Measurements from ENCODE around the gene HMX2. TPM values are rescaled to one million over a fixed set of nuclear protein-coding genes. Genes with fewer than 3 reads are reported as not detected.
A peak's percentile ranks its signal among the peaks of the same experiment; 100 is the strongest.

The HMX2 gene
- total RNA-seq, 1 donor from 2014 or later, result not detected

DNA sequence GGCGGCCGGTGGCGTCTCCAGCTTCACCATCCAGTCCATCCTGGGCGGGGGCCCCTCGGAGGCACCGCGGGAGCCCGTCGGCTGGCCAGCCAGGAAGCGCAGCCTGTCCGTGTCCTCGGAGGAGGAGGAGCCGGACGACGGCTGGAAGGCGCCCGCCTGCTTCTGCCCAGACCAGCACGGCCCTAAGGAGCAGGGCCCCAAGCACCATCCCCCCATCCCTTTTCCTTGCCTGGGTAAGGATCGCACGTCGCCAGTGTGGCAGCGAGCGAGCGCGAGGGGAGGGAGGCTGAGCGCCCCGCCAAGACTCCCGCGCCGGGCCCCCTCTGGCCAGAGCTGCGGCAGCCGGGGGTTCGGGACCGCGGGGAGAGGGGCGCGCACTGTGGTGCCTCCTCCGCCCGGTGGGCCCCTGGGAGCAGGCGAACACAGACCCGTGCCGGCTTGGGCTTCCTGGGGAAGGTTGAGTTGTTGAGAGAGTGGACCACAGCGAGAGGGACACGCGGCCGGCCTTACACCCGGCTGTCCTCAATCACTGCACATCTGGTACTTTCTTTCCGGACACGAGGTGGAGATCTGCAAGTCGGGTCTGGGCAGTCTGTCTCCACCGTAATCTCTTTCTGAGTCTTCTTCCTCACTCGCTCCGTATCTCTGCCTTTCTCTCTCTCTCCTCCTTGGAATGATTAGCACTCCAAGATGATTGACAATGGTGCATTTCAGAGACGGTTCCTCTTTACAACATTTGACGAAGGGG is 652 bp downstream of the HMX2 start:
- intact Hi-C loops (cut with DNase I), result no loop called here
- TF ChIP-seq, protein P1, sequence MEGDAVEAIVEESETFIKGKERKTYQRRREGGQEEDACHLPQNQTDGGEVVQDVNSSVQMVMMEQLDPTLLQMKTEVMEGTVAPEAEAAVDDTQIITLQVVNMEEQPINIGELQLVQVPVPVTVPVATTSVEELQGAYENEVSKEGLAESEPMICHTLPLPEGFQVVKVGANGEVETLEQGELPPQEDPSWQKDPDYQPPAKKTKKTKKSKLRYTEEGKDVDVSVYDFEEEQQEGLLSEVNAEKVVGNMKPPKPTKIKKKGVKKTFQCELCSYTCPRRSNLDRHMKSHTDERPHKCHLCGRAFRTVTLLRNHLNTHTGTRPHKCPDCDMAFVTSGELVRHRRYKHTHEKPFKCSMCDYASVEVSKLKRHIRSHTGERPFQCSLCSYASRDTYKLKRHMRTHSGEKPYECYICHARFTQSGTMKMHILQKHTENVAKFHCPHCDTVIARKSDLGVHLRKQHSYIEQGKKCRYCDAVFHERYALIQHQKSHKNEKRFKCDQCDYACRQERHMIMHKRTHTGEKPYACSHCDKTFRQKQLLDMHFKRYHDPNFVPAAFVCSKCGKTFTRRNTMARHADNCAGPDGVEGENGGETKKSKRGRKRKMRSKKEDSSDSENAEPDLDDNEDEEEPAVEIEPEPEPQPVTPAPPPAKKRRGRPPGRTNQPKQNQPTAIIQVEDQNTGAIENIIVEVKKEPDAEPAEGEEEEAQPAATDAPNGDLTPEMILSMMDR (IDR thresholded peaks at IDR 0.05), result no peak
- Histone ChIP-seq H3K27ac (no peak overlapping the region), H3K4me3 (peak overlapping the region; percentile 17), H3K27me3 (ENCODE audit: low read depth) (peaks cover 95% of the 10 kb centered on the region), H3K36me3 (no peaks in the 10 kb centered on the region), H3K9me3 (no peaks in the 10 kb centered on the region), H3K4me1 (peaks cover 48% of the 10 kb centered on the region)
- ATAC-seq, result peak in 1 of 2 donors; percentile 7
- no peak for DNase-seq

DNA sequence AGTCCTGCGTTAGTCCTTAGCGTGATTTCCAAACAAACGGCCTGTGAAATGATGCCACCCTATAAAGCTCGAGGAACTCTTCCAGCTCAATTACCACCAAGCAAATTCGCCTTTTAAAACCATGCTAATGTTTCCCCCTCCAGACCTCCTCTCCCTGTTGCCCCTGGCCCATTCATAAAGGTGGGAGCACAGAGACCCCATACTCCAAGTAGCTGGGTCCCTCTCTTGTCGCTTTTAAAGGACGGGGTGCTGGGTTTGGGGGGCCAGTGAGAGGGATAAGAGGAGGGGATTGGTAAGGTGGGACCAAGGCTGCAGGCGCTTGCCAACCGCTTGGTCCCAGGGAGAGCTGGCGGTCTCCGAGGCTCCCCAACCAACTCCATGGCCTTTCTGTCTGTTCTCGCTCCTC is 1.2 kb downstream of the HMX2 start:
- TF ChIP-seq, protein P1 (IDR thresholded peaks at IDR 0.05), result no peak
- Histone ChIP-seq H3K4me3 (peak overlapping the region; percentile 54), H3K36me3 (no peaks in the 10 kb centered on the region), H3K9me3 (no peaks in the 10 kb centered on the region), H3K4me1 (peaks cover 48% of the 10 kb centered on the region), H3K27me3 (ENCODE audit: low read depth) (peaks cover 89% of the 10 kb centered on the region), H3K27ac (no peak overlapping the region)
- DNase-seq (no peak), ATAC-seq (no peak)
- intact Hi-C loops (cut with DNase I), result no loop called here

DNA sequence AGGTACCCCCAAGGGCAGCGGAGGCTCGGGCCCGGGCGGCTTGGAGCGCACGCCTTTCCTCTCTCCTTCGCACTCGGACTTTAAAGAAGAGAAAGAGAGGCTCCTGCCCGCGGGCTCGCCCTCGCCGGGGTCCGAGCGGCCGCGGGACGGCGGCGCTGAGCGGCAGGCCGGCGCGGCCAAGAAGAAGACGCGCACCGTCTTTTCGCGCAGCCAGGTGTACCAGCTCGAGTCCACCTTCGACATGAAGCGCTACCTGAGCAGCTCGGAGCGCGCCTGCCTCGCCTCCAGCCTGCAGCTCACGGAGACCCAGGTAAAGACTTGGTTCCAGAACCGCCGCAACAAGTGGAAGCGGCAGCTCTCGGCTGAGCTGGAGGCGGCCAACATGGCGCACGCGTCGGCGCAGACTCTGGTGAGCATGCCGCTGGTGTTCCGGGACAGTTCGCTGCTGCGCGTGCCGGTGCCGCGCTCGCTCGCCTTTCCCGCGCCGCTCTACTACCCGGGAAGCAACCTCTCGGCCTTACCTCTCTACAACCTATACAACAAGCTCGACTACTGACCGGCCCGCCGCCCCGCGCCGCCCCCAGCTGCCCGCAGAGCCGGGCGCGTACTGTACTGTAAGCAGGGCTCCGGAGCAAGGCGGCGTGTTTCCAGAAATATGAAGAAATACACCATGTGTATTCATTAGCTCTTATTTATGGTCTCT is 1.8 kb downstream of the HMX2 start:
- peaks cover 84% of the 10 kb centered on the region for H3K27me3 ChIP-seq (ENCODE audit: low read depth)
- H3K27ac ChIP-seq, result no peak overlapping the region
- peaks cover 48% of the 10 kb centered on the region for H3K4me1 ChIP-seq
- ATAC-seq, result no peak
- intact Hi-C loops (cut with DNase I), result no loop called here
- no peaks in the 10 kb centered on the region for H3K9me3 ChIP-seq
- DNase-seq, result peak; percentile 57
- peak overlapping the region; percentile 54 for H3K4me3 ChIP-seq
- no peaks in the 10 kb centered on the region for H3K36me3 ChIP-seq
- TF ChIP-seq, protein P1 (IDR thresholded peaks at IDR 0.05), result no peak

DNA sequence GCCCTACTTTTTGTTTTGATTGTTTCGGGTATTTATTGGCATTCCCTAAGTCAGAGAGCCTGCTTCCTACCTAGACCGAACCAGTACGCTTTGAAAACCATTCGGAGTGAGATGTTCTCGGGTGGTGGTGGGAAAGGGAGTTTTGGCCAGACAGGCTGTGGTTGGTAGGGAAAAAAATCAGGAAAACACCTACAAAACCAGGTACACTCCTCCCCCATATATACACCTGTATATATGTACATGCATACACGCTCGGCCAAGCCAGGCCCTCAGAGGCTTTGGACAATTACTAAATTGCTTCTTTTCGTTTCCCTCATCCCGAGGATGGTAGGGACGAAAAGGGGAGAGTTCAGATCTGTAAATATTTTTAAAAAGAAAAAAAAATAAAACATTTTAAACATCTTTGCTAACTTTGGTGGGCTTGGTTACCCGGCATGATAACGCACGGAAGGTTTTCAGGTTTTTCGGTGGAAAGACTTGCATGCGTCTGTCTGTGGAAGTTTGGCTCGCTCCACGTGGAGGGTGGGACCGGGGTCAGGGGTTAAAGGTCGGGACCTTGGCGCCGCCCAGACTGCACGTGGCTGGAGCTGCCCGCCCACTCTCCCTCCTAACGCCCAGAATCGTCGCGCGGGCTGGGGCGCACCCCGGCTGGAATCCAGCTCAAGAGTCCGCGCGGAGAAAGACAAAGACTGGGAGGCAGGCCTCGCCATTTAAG is 2.5 kb downstream of the HMX2 start:
- no peaks in the 10 kb centered on the region for H3K9me3 ChIP-seq
- TF ChIP-seq, protein P1 (IDR thresholded peaks at IDR 0.05), result no peak
- peaks cover 54% of the 10 kb centered on the region for H3K4me1 ChIP-seq
- ATAC-seq (no peak), DNase-seq (no peak)
- peak overlapping the region; percentile 54 for H3K4me3 ChIP-seq
- no peaks in the 10 kb centered on the region for H3K36me3 ChIP-seq
- H3K27me3 ChIP-seq (ENCODE audit: low read depth), result peaks cover 77% of the 10 kb centered on the region
- H3K27ac ChIP-seq, result no peak overlapping the region
- intact Hi-C loops (cut with DNase I), result no loop called here

DNA sequence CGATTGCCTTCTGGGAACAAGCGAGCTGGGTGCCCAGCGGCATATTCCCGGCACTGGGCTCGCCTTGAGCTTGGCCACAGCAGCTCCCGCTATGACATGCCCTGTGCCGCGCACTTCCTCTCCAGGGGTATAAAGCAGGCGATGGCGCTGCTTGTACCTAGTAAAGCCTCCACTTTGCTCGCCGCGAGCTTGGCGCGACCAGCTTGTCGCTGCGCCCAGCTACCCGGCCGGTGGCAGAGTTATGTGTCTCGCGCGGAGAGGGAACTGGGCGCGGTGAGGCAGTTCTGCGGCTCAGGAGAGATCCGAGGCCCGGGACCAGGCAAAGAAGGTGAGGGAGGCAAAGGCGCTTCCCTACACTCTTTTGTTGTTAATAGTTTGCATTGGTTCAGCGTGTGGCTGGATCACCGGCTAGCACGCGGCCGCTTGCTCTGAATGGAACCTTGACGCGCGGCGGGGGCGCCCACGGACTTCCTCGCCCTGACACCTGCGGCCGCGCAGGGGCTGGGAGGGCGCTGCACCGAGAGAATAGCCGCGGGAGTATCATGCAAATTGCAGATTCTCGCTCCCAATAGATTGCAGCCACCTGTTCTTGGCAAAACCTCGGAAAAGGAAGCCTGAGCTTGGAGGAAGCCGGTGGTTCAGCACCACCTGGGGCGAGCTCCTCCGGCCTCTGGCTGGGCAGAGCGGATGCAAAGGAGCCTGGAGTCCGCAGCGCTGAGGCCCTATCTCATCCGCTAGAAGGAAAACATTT is 3.2 kb downstream of the HMX2 start:
- peak overlapping the region; percentile 36 for H3K4me3 ChIP-seq
- peaks cover 69% of the 10 kb centered on the region for H3K27me3 ChIP-seq (ENCODE audit: low read depth)
- DNase-seq (peak; percentile 58), ATAC-seq (no peak)
- no peaks in the 10 kb centered on the region for H3K9me3 ChIP-seq
- H3K36me3 ChIP-seq, result peaks cover 6% of the 10 kb centered on the region
- TF ChIP-seq, protein P1 (IDR thresholded peaks at IDR 0.05), result no peak
- intact Hi-C loops (cut with DNase I), result no loop called here
- H3K4me1 ChIP-seq, result peaks cover 56% of the 10 kb centered on the region
- H3K27ac ChIP-seq, result no peak overlapping the region

All from lower lobe of right lung (tissue), 2 donors.